ENCODE results near the gene GALNT5. TPM values are rescaled to one million over a fixed set of nuclear protein-coding genes. Genes with fewer than 3 reads are reported as not detected.

Gene GALNT5
- total RNA-seq, 1 donor from 2014 or later: 0.11 TPM

DNA sequence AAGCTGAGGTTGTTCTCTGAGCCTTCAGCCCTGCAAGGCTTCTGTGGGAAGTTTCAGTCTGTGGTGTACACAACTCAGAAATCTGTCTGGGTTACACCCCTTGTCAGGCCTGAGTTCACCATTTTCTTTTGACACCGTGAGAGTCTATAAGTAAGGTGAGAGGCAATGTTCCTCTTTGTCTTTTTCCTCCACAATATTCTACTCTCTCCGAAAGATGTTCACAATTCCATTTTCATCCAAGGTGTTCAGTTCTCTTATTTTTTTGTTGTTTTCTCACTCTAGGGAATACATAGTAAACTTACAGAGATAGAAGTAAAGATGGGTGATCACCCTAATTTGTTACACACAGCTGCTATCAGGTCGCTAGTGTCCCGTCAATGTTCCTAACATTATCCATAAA is 64.9 kb downstream of the GALNT5 start:
- no peaks in the 10 kb centered on the region for H3K4me1 ChIP-seq
- H3K9me3 ChIP-seq: no peaks in the 10 kb centered on the region
- H3K4me3 ChIP-seq: no peak overlapping the region
- TF ChIP-seq, protein P1, sequence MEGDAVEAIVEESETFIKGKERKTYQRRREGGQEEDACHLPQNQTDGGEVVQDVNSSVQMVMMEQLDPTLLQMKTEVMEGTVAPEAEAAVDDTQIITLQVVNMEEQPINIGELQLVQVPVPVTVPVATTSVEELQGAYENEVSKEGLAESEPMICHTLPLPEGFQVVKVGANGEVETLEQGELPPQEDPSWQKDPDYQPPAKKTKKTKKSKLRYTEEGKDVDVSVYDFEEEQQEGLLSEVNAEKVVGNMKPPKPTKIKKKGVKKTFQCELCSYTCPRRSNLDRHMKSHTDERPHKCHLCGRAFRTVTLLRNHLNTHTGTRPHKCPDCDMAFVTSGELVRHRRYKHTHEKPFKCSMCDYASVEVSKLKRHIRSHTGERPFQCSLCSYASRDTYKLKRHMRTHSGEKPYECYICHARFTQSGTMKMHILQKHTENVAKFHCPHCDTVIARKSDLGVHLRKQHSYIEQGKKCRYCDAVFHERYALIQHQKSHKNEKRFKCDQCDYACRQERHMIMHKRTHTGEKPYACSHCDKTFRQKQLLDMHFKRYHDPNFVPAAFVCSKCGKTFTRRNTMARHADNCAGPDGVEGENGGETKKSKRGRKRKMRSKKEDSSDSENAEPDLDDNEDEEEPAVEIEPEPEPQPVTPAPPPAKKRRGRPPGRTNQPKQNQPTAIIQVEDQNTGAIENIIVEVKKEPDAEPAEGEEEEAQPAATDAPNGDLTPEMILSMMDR (IDR thresholded peaks at IDR 0.05): no peak
- H3K27ac ChIP-seq: no peak overlapping the region
- no peaks in the 10 kb centered on the region for H3K36me3 ChIP-seq
- DNase-seq (ENCODE audit: low spot score in 2 of 2): no peak
- no peaks in the 10 kb centered on the region for H3K27me3 ChIP-seq
- intact Hi-C loops (cut with DNase I): no loop called here

DNA sequence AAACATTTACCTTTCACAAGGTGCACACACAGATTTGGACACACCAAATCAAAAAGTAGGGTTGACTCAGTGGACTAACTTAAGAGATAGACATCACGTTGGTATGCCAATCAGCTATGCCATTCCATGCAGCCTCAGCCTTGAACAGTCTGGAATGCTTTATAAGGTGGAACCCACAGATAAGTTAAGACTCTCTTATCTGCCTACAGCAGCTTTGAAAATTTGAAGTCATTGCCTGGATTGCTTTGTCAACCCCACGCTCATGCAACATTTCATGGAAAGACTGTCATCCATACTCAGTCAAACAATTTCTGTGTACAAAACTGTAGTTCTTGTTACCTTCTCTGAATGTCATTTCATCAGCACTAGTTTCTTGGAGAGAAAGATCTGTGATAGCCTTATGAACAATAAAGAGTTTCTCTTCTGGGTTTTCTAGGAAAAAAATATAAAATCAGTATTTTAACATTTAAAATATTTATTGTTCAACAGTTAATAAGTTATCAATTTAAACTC is 66.9 kb downstream of the GALNT5 start:
- no peak for DNase-seq (ENCODE audit: low spot score in 2 of 2)
- Histone ChIP-seq H3K4me3 (no peak overlapping the region), H3K27me3 (no peaks in the 10 kb centered on the region), H3K4me1 (peaks cover 0 to 4% of the 10 kb centered on the region in 2 donors), H3K27ac (no peak overlapping the region), H3K9me3 (no peaks in the 10 kb centered on the region), H3K36me3 (no peaks in the 10 kb centered on the region)
- TF ChIP-seq, protein P1 (IDR thresholded peaks at IDR 0.05): no peak
- intact Hi-C loops (cut with DNase I): no loop called here

DNA sequence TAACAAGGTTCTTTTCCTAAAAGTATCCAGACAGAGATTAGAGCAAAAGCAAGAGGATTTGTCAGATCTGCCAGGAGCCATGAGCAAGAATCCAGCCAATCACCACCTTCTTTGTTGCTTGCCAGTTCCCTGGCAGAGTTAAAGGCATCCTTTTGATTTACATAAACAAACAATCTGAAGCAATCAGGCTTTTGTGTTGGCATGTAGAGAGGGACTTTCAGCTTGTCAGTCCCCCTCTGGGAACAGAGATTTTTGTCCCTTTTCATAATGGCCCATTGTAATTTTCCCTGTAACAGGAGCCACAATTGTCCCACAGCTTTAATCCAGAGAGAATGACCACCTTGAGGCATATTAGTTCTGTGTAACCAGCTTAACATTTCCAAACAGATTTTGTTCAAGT is 68.3 kb downstream of the GALNT5 start, which contains the start of gene ERMN:
TSS of gene ERMN (minus strand) at position 39 of the 400 bp plus-strand sequence. CDS start 182 bp downstream, outside the sequence.
- intact Hi-C loops (cut with DNase I): no loop called here
- H3K4me3 ChIP-seq: no peak within 1 kb of the TSS
- H3K27ac ChIP-seq: no peak within 1 kb of the TSS
- H3K27me3 ChIP-seq: no peaks in the 10 kb centered on the region
- no peak for DNase-seq (ENCODE audit: low spot score in 2 of 2)
- no peaks in the 10 kb centered on the region for H3K9me3 ChIP-seq
- H3K36me3 ChIP-seq: no peaks in the 10 kb centered on the region
- TF ChIP-seq, protein P1 (IDR thresholded peaks at IDR 0.05): no peak
- peaks cover 0 to 4% of the 10 kb centered on the region in 2 donors for H3K4me1 ChIP-seq

DNA sequence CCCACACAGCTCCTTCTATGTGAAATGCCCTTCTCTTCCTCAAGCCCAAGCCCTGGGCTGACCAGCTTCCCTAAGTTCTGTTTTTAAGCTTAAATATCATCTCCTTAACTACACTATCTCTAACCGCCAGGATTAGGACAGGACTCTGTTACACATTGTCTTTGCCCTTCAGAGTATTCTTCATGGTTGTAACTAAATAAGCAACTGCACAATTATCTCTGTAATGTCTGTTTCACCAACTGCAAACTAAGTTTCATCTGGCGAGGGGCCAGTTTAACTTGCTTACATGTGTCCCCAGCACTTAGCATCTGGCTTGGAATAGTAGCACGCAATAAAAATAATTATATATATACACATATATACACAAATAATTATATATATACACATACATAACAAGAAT is 69.2 kb downstream of the GALNT5 start:
- Histone ChIP-seq H3K9me3 (no peaks in the 10 kb centered on the region), H3K4me3 (no peak overlapping the region), H3K4me1 (peaks cover 0 to 4% of the 10 kb centered on the region in 2 donors), H3K36me3 (no peaks in the 10 kb centered on the region), H3K27ac (no peak overlapping the region), H3K27me3 (no peaks in the 10 kb centered on the region)
- TF ChIP-seq, protein P1 (IDR thresholded peaks at IDR 0.05): no peak
- intact Hi-C loops (cut with DNase I): no loop called here
- DNase-seq (ENCODE audit: low spot score in 2 of 2): no peak

DNA sequence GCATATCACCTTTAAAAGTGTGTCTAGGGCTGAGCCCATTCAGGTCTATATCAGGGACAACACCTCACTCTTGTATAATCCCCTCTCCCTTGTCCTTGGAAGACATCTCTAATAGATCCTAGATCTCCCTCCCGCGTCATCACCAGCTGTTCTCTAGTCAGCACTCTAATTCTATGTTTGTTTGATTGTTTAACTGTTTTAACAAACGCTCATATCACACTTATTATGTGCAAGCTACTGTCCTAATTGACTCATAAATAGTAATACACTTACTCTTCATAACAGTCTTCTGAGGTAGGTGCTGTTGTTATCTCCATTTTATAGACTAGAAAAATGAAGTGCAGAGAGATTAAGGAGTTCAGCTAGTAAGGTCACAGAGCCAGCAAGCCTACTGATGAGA is 69.7 kb downstream of the GALNT5 start:
- Histone ChIP-seq H3K27ac (no peak overlapping the region), H3K4me1 (peaks cover 0 to 4% of the 10 kb centered on the region in 2 donors), H3K4me3 (no peak overlapping the region), H3K36me3 (no peaks in the 10 kb centered on the region), H3K27me3 (no peaks in the 10 kb centered on the region), H3K9me3 (no peaks in the 10 kb centered on the region)
- DNase-seq (ENCODE audit: low spot score in 2 of 2): no peak
- intact Hi-C loops (cut with DNase I): no loop called here
- TF ChIP-seq, protein P1 (IDR thresholded peaks at IDR 0.05): no peak

Data from ascending aorta (tissue), 2 donors.